ENCODE measurements around the gene ERMARD. TPM values are rescaled to one million over a fixed set of nuclear protein-coding genes. Genes with fewer than 3 reads are reported as not detected.

The ERMARD gene
- total RNA-seq, 1 experiment from 2014 or later: 16.8 TPM

DNA sequence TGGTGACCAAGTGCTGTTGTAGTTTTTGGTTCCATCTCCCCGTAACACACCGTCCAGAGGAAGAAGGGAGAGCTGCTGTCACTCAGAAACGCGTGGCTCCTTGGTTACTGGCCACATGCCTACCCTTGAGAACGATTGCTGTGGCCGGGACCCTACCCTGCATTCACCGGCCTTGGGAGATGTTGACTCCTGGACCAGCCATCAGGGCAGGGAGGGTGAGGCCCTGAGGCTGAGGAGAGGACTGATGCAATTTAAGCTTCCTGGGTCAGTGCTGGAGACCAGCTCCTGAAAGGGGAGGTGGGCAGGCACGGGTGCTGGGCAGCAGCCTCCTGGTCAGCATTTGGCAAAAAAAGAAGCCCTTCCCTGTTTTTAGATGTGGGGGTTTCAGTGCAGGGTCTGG is 31.5 kb downstream of the ERMARD start:
- DNase-seq (ENCODE audit: extremely low read depth, low read depth): no peak

DNA sequence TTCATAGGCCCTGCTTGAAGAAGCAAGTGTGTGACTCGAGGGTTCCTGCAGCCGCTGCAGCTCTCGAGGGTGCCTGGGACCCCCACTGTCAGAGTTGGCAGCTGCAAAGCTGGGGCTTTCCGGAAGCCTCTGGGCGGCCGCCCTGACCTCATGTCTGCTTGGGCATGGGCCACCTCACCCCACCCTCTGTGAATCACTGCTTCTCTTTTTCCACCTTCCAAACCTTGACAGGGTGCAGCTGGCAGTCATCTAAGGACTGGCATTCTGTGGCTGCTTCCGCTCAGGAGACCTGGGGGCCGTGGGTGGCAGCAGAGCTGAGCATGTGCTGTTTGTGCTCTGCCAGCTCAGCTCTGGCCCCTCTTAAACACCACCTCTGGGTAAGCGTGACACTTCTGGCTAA is 32.0 kb downstream of the ERMARD start:
- DNase-seq (ENCODE audit: extremely low read depth, low read depth): no peak

DNA sequence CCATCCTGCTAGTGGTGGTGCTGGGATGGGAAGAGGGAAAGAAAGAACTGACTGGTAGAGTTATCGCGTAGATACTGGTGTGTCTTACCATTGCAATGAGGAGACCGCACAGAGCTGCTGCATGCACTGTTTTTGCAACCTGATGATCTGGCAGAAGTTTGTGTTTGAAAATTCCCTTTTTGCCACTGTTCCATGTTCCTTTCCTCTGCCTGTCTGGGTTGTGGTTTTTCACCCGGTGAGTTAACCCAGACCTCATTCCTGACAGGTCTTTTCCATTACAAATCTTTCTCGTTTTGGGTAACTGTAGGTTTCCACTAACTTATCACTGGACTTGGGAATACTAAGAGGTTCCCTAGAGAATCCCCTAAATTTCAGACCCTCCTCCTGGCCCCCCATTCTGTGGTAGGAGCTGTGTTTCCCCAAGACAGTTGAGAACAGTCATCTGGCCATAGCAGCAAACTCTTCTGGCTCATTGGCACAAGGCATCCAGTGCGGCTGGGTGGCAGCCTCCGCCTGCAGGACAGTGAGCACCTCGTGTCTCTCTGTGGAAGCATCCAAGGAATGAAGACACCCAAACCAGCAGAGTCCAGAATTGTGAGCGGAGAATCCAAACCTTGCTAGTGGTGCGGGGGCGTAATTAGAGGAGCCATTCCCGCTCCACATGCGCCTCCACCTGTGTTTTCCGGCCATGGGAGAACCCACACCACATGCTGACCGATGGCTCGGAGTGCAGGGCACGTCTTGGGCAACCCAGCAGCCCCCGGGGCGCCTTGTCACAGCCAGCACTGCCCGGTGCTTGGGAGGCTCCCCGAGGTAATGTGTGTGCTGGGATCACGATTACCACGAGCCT is 32.8 kb downstream of the ERMARD start:
- no peak for DNase-seq (ENCODE audit: extremely low read depth, low read depth)

DNA sequence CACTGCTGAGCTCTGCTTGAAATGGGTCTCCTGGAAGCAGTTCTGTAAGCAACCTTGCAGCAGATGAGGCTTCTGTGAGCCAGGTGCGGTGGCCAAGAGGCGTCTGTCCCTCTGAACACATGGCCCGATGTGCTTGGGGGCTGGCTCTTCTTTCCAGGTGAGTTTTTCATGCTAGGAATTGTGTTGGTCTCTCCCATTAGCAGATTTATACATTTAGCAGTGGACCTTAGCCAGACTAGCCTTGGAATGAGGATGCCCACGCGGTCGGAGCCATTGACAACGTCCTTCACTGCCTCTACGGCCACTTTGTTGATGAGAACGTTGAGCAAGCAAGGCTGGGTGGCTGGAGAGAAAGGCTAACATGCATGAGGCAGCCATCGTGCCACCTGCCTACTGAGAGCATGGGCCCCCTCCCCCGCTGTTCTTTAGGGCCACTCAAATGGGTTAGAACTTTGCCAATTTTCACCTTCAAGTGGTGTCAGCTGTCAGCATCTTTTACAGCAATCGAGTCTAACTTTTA is 33.5 kb downstream of the ERMARD start:
- DNase-seq (ENCODE audit: extremely low read depth, low read depth): no peak

DNA sequence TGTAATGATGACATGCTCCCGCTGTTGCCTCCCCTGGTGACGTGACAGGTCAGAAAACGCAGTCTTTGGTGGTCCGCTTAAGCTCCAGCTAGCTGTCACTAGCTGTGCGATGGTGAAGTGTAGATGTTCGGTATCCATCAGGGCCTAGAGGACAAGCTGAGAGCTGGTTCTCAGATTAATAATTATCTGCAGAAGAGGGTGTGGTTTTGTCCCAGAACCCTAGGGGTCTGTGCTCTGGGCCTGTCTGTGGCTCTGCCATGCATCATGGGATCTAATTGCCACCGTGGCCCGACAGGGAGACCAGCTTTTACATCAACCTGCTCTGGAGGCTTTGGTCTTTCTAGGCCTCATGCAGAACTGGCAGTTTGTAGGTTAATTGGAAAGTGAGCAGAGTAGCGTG is 34.1 kb downstream of the ERMARD start:
- no peak for DNase-seq (ENCODE audit: extremely low read depth, low read depth)

DNA sequence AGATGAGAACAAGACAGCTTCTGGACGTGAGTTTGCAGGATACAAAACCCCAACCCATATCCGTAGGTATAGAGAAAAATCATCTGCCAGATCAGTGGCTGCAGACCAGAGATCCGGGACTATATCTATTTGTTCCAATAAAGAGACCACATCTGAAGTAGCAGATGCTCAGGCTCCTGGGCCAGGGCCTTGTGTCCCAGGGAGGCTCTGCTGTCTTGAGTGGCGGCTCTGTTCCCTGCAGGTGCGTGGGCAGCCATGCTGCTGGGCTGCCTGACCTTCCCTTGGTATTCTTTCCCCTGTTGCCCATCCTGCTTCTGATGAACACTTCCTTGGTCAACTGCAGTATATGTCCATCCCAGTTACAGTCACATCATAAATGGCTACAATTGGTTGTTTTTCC is 34.9 kb downstream of the ERMARD start:
- no peak for DNase-seq (ENCODE audit: extremely low read depth, low read depth)

DNA sequence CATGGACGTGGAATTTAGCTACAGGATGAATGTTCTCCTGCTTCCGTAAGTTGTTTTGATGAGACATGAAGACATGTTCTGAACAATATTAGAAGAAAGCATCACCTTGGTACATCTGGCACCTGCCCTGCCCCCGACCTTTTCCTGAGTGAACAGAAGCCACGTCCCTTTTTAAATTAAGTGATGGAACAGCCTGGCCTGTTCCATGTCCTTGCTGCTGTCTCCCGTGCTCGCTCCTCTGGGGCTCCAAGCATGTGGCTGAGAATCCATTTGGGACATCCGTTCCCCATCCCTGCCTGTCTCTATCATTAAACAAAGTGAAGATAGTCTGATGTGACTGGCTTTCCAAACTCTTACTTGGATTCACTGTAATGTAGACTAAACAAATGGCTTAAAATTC is 36.4 kb downstream of the ERMARD start:
- no peak for DNase-seq (ENCODE audit: extremely low read depth, low read depth)

DNA sequence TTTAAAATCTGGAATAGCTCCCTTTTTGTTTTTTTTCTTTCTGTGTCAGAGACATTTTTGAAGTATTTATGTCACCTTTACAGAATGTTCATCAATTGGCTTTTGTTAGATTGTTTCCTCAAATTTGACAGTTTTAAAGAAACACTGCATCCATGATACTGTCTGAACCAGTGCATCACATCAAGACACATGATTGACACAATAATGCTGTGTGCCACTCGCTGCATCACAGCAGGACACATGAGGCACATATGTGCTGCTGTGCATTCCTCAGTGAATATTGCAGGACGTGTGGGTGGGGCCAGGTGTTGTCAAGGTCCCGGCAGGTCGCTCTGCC is 37.4 kb downstream of the ERMARD start:
- DNase-seq (ENCODE audit: extremely low read depth, low read depth): no peak

DNA sequence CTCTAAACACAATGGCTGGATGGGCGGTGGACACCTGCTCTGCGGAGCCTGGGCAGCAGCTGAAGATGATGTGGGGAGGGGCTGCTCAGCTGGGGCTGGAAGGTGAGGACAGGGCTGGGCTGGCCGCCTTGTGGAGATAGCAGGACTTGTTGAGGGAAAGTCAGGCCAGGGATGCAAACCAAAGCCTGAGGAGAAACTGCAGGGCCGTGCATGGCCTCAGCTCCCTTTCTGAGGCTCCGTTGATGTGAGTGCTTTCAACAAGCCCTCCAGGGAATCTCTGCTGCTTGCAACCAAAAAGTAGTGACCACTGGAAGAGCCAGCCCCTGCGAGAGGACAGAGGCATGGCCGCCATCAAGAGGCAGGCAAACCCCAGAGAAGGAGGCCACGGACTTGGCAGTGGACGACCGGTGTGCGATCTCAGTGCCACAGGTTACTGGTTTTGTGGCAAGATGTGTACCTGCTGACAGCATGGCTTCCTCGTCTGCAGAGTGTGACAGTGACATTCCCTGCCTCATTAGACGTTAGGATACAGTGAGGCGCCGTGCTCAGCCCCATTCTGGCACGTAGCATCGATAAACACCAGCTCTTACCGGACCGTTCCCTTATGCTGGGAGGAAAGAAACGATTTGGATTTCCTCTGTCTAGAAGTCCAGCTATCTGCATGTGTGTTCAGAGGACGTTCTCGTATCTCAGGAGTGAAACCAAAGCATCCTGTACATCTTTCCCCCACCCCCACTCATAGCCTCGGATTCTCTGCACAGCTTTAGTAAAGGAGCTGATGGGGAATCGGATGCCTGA is 37.9 kb downstream of the ERMARD start:
- DNase-seq (ENCODE audit: extremely low read depth, low read depth): no peak

DNA sequence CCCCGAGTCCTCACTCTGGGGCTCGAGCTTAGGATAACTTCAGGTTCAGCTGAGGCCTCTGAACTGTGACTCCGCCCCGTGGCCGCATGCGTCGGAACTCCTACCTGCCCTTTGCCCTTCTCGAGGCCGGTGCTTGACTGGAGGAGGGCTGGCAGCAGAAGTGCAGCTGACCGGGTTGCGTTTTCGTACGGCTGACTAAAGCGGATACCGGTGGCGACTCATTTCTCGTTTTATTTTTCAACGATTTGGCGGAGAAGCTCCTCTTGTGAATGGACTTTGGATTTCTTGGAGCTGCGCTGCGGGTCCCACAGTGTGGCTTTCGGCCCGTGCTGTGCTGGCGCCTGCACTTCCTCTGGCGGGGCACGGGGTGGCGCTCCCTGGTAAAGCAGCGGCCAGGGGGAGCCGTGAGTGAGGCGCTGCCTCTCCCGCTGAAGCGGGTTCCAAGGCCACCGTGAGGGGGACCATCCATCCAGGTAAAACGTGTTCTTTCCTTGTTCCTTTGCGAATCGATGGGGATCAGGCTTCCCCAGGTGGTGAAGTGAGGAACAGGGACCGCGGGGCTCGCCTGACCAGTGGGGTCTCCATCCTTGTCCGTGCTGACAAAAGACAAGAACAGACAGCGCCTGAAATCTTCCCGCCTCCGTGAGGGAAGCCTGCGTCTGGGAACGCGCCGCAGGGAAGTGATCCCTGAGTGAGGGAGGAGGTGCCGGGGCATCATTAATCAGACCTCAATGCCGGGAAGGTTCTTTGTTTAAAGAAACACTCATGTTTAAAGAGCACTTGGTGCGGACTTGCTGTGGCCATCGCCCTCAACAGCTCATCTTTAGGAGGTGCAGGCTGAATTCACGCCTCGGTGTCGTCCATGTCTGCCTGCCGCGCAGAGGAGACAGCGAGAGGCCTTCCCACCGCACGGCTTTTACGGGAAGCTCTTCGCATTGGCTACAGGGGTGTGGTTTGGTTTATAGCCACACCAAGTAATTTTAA is 38.8 kb downstream of the ERMARD start:
- DNase-seq (ENCODE audit: extremely low read depth, low read depth): peak; percentile 51

DNA sequence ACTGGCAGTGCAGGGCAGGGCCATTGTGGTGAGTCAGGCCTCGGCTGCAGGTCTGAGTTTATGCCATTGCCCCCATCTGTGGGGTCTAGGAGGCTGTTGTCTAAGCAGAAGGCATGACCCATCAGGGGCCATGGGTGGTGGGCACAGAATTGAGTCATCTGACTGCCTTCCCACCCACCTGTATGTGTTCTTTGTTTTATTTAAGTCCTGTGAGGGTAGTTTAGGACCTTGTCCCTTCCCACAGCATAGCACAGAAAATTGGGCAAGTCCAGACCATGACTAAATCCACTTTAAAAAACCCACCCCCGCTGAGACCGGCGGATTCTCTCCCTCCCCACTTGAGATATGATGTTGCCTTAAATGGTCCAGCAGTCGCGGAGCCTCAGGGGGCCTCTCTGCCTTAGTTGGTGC is 40.3 kb downstream of the ERMARD start:
- no peak for DNase-seq (ENCODE audit: extremely low read depth, low read depth)

DNA sequence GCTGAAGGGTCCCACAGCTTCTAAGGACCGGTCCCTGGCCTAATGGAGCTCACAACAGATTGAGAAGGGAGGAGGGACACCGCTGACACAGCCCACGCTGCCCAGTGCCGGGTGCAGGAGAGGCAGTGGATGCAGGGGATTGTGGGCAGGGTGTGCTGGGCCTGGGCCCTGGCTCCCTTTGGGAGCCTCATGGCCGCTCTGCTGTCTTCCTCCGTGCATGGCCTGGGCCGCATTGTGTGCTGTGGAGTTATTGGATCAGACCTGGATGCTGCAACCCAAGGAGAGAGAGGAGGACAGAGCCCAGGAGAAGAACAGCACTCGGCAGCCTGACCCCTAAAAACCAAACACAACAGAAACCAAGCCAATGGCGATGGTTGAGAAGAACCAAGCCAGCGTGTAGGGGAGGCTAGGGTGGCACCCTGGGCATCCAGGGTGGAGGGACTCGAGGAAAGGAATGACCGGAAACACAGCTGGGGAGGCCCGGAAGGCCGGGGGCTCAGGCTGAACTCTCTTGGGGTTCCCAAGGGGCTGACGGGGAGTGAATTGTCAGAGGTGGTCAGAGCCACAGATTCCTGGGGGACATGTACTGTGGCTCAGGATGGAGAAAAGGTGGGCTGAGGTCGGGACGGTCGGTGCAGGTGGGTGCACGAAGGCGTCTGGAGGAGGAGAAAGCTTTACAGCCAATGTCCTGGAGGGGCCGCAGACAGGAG is 41.0 kb downstream of the ERMARD start:
- DNase-seq (ENCODE audit: extremely low read depth, low read depth): no peak

DNA sequence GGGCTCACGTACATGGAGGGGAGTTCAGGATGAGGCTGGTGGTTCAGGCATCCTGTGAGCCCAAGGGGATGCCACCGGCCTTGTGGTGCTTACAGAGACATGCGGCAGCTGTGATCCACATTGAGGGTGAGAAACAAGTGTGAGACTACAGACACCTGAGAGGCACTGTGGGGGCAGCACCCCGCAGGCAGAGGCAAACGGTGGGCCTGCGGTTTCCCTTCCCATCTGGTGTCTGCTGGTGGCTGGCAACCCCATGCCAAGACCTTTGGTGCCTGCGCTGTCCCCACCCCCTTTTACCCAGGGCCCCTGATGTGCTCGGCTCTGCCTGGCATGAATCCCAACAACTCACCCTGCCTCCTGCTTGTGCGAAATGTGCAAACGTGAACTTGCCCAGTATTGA is 42.0 kb downstream of the ERMARD start:
- DNase-seq (ENCODE audit: extremely low read depth, low read depth): no peak

DNA sequence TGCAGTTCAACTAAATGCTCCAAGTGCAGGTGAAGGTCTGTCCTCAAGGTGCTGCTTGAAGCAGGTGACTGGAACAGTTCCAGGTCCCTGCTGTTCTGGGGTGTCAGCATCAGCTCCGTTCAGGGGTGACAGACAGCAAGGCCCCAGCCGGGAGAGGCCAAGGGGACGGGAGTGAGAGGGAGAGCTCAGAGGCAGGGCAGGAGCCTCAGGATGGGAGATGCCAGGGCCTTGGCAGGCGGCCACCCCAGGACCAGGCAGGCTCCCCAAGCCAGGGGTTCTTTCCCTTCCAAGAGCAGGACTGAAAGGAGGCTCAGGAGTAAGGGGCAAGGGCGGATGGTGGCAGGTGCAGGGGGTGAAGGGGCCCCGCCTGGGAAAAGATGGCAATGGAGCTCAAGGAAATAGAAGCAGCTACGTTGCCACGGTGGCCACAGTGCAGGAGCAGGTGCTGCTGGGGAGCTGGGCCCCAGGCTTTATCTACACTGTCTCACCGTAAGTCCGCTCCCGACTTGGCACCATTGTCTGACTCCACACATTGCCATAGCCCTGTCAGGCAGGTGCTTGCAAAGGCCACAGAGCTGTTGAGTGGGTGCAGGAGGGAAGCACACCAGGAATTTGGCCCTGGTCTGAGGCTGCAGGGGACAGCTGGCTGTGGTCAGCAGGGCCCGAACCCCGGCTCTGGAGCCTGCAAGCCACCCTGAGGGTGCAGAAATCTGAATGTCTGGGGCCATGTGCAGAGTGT is 43.1 kb downstream of the ERMARD start:
- DNase-seq (ENCODE audit: extremely low read depth, low read depth): no peak

DNA sequence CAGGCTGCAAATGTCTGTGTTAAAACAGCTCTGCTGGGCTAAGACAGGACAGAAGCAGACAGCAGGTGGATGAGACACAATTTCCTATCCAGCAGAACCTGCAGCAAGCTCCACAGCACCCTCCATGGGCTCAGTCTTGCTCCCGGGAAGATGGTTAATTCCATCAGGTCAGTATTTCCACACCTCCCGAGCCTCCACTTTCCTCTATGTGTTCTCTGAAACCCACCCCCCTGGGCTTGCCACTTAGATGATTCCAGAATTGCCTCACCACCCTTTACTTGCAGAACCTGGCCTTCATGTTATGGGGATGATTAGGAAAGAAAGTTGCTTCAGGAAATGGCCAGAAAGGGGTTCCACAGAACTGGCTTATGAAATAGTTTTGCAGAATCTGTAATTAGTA is 43.8 kb downstream of the ERMARD start:
- no peak for DNase-seq (ENCODE audit: extremely low read depth, low read depth)

DNA sequence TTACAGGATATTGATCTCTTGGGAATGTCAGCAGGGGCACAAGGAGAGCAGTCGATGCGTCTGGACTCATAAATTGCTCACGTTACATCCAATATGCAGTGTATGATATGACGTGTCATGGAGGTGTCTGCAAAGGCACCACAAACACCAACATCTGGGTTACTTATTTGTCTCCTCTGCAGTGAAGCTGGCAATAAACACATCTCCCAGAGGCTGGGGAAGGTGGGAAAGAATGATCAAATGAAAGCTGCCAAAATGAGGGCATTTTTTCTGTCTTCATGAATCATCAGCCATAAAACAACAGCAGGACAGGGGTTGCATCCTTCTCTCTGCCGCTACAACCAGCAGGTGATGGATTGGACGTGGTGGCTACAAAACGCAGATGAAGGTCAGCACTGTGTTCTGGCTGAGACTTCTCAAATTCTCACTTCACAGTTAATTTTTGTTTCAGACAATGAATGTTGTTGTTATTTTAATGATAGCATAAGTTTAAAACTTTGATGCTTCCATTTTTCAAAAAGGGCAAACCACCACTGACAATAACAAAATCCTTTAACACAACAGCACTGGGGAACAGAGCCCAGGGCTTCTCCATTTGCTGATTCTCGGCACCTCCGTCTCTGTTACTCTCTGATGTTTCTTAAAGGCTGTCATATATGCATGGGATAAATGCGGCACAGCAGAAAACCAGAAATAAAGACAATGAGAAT is 47.5 kb downstream of the ERMARD start:
- no peak for DNase-seq (ENCODE audit: extremely low read depth, low read depth)

DNA sequence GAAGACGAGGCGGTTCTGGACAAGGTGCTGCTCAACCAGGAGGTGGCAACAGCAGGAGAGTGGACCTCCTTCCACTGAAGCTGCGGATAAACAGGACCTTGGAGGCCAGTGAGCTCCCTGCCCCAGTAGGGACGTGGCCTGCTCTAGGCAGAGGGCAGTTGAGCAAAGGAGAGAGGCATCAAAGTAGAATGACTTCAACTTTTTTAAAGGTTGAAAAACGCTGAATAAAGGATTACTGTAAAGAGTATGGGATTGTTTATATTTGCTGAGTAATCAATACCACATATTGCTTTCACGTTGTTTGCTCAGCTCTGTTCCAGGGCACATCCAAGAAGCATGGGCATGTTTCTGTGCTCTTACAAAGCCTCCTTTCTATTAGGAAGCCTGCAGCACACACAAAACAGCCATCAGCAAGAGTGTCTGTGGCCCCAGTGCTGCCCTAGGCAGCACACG is 48.1 kb downstream of the ERMARD start:
- no peak for DNase-seq (ENCODE audit: extremely low read depth, low read depth)

DNA sequence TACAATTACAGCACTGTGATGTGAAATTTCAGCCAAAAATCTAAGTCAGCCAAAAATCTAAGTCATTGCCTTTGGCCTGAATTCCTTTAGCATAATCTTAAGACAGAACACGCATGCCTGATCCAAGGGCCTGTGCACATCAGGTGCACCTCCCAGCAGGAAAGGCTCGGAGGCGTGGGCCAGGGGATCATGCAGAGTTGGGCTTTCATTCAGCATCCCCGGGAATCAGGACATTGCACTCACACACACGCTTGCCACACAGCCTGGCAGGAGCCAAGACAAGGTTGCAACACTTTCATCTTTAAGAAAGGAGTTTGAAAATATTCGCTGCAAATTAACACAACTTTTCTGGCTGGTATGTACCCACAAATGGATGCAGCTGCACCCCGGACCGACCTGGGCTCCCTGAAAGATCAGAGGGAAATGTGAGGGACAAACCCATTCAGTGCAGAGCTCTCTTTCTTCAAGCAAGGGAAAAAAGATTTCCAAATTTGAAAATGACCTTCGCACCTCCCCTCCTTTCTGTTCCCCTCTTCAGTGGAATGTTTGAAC is 48.8 kb downstream of the ERMARD start:
- DNase-seq (ENCODE audit: extremely low read depth, low read depth): no peak

Measured in NCI-H460 (cell line).